Breast epithelium (tissue), 3 donors: ENCODE data around the gene SPINT1.

ENCODE experiments used
- POLR2AphosphoS5 ChIP-seq, 3 donors: sonication (generic); formaldehyde crosslinking; IDR thresholded peaks; one replicate each; pipeline ENCODE4 v1.6.1; 2017; ENCODE audit warnings: antibody characterized with exemption in 3 of 3
- TF ChIP-seq, protein P1 (sequence below), 3 donors: fragments of 450-650 bp; IDR thresholded peaks; one replicate each; pipeline ENCODE4 v1.5.1; 2016 to 2017; ENCODE audit warnings: antibody characterized with exemption in 3 of 3, mild to moderate bottlenecking in 3 of 3, moderate library complexity in 3 of 3

- TF ChIP-seq, protein P1, sequence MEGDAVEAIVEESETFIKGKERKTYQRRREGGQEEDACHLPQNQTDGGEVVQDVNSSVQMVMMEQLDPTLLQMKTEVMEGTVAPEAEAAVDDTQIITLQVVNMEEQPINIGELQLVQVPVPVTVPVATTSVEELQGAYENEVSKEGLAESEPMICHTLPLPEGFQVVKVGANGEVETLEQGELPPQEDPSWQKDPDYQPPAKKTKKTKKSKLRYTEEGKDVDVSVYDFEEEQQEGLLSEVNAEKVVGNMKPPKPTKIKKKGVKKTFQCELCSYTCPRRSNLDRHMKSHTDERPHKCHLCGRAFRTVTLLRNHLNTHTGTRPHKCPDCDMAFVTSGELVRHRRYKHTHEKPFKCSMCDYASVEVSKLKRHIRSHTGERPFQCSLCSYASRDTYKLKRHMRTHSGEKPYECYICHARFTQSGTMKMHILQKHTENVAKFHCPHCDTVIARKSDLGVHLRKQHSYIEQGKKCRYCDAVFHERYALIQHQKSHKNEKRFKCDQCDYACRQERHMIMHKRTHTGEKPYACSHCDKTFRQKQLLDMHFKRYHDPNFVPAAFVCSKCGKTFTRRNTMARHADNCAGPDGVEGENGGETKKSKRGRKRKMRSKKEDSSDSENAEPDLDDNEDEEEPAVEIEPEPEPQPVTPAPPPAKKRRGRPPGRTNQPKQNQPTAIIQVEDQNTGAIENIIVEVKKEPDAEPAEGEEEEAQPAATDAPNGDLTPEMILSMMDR (IDR thresholded peaks at IDR 0.05) = no peak
- peak in 2 of 3 donors; percentile 53 to 91 for TF ChIP-seq POLR2AphosphoS5 (IDR thresholded peaks at IDR 0.05)
These were observed 1.9 kb downstream of the SPINT1 start for GRCh38 chr15:40845511-40846284.
